ENCODE data around the gene PCDHGB7. TPM values are rescaled to one million over a fixed set of nuclear protein-coding genes. Genes with fewer than 3 reads are reported as not detected.
"Not testable (repeated sequence)": the region's sequence is repeated elsewhere in the genome, so short reads cannot be mapped to it uniquely, and the experiment has no call there.

Gene PCDHGB7
- total RNA-seq, 1 donor from 2014 or later = 14.2 TPM

GRCh38 chr5:141374627-141375026 lies 42.9 kb upstream of the PCDHGB7 start:
- no peak for DNase-seq (ENCODE audit: extremely low spot score in 2 of 2)
- Histone ChIP-seq H3K27me3 (no peaks in the 10 kb centered on the region), H3K9me3 (peaks cover 89% of the 10 kb centered on the region)

GRCh38 chr5:141375444-141376155 lies 41.9 kb upstream of the PCDHGB7 start:
- H3K27me3 ChIP-seq; H3K4me3 ChIP-seq; H3K4me1 ChIP-seq; DNase-seq (ENCODE audit: extremely low spot score in 2 of 2); H3K27ac ChIP-seq; intact Hi-C loops (cut with DNase I): not testable (repeated sequence)
- H3K36me3 ChIP-seq = peaks cover 0 to 12% of the 10 kb centered on the region in 2 donors
- H3K9me3 ChIP-seq = peaks cover 81% of the 10 kb centered on the region

More at GRCh38 chr5:141374627-141375026, 42.9 kb upstream of the PCDHGB7 start:
- peak overlapping the region in 1 of 2 donors; percentile 1 for H3K4me3 ChIP-seq
- no peaks in the 10 kb centered on the region for H3K4me1 ChIP-seq
- no peak overlapping the region for H3K27ac ChIP-seq
- intact Hi-C loops (cut with DNase I) = no loop called here
- peaks cover 0 to 15% of the 10 kb centered on the region in 2 donors for H3K36me3 ChIP-seq
- TF ChIP-seq POLR2AphosphoS5 (IDR thresholded peaks at IDR 0.05; ENCODE audit: insufficient read depth in 1 of 2, low read depth in 1 of 2) (no peak), POLR2A (IDR thresholded peaks at IDR 0.05) (no peak), CTCF (IDR thresholded peaks at IDR 0.05) (no peak)

- TF ChIP-seq CTCF (IDR thresholded peaks at IDR 0.05) = no peak
- no peak for TF ChIP-seq POLR2A (IDR thresholded peaks at IDR 0.05)
- TF ChIP-seq POLR2AphosphoS5 (IDR thresholded peaks at IDR 0.05; ENCODE audit: insufficient read depth in 1 of 2, low read depth in 1 of 2) = no peak
- H3K4me1 ChIP-seq = no peaks in the 10 kb centered on the region
- no peak for DNase-seq (ENCODE audit: extremely low spot score in 2 of 2)
- H3K4me3 ChIP-seq = peak within 1 kb of the TSS in 1 of 2 donors; percentile 19
- H3K36me3 ChIP-seq = peaks cover 0 to 6% of the 10 kb centered on the region in 2 donors
- H3K27me3 ChIP-seq = no peaks in the 10 kb centered on the region
- H3K27ac ChIP-seq = no peak within 1 kb of the TSS
- H3K9me3 ChIP-seq = peaks cover 64% of the 10 kb centered on the region
- intact Hi-C loops (cut with DNase I) = no loop called here
These were observed 34.8 kb upstream of the PCDHGB7 start, which contains the start of gene PCDHGA7 for GRCh38 chr5:141382469-141383294. TSS of gene PCDHGA7 (plus strand) at chr5:141382742. CDS start at chr5:141382900, 158 bp downstream.

GRCh38 chr5:141383345-141383744 lies 34.1 kb upstream of the PCDHGB7 start:
- TF ChIP-seq POLR2A (IDR thresholded peaks at IDR 0.05) = no peak
- TF ChIP-seq CTCF (IDR thresholded peaks at IDR 0.05) = no peak
- TF ChIP-seq POLR2AphosphoS5 (IDR thresholded peaks at IDR 0.05; ENCODE audit: insufficient read depth in 1 of 2, low read depth in 1 of 2) = no peak
- peaks cover 60% of the 10 kb centered on the region for H3K9me3 ChIP-seq
- H3K27ac ChIP-seq = no peak overlapping the region
- no peaks in the 10 kb centered on the region for H3K27me3 ChIP-seq
- H3K36me3 ChIP-seq = peaks cover 0 to 6% of the 10 kb centered on the region in 2 donors
- no peak for DNase-seq (ENCODE audit: extremely low spot score in 2 of 2)
- no peaks in the 10 kb centered on the region for H3K4me1 ChIP-seq
- no peak overlapping the region for H3K4me3 ChIP-seq
- intact Hi-C loops (cut with DNase I) = no loop called here

GRCh38 chr5:141384471-141385267 lies 32.8 kb upstream of the PCDHGB7 start:
- Histone ChIP-seq H3K4me3 (peak overlapping the region in 1 of 2 donors; percentile 10), H3K27me3 (no peaks in the 10 kb centered on the region), H3K9me3 (peaks cover 61% of the 10 kb centered on the region), H3K36me3 (peaks cover 0 to 6% of the 10 kb centered on the region in 2 donors), H3K4me1 (no peaks in the 10 kb centered on the region), H3K27ac (no peak overlapping the region)
- no peak for DNase-seq (ENCODE audit: extremely low spot score in 2 of 2)
- TF ChIP-seq POLR2AphosphoS5 (IDR thresholded peaks at IDR 0.05; ENCODE audit: insufficient read depth in 1 of 2, low read depth in 1 of 2) (no peak), POLR2A (IDR thresholded peaks at IDR 0.05) (no peak), CTCF (IDR thresholded peaks at IDR 0.05) (no peak)
- intact Hi-C loops (cut with DNase I) = no loop called here

GRCh38 chr5:141387557-141388311 lies 29.7 kb upstream of the PCDHGB7 start, which contains the start of gene PCDHGB4:
TSS of gene PCDHGB4 (plus strand) at chr5:141387698. CDS start at chr5:141387885, 187 bp downstream.
- H3K4me1 ChIP-seq; H3K27me3 ChIP-seq; H3K27ac ChIP-seq; intact Hi-C loops (cut with DNase I); H3K4me3 ChIP-seq; H3K36me3 ChIP-seq; DNase-seq (ENCODE audit: extremely low spot score in 2 of 2): not testable (repeated sequence)
- peaks cover 69% of the 10 kb centered on the region for H3K9me3 ChIP-seq

Data from vagina (tissue), 2 donors.